ENCODE results near the gene PTTG1IP. TPM values are rescaled to one million over a fixed set of nuclear protein-coding genes. Genes with fewer than 3 reads are reported as not detected.
A peak's percentile ranks its signal among the peaks of the same experiment; 100 is the strongest.

PTTG1IP gene
- total and polyA plus RNA-seq, 2 of the 13 experiments (the other 11 are each of a cell fraction or from before 2014, with no cell fraction given) = 161 to 700 TPM

DNA sequence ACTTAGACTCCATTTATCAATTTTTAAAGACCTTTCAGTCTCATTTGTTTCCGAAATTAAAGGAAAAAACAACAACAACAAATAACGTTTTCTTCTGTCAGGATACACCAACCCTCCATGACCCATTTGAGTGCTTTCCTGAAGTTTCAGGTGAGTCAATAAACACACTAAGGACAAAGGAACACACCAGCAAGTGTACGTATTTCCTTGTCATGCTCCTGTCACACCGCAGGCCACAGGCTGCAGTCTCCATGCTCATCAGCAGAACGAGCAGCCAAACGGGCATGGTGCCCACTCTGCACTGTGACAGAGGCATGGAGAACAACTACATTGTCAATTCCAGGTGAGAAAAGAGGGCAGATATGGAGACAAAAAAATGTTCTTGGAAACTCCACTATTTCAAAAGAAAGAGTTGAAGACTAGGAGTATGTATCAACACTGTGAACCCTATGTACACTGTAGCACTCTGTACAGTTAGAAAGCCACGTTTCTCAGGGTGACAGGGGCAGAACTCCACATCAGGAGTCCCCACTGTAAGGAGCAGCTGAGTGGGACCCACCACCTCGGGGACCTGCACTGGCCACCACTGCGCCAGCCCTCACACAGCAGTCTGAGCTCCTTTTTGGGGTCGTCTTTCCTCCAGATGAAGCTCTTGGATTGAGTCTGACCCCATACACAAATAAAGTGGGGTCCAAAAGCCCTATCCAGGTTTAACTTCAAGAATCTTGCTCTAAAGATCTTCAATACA lies 2.6 kb downstream of the PTTG1IP start (continued):
- TF ChIP-seq, protein P1, sequence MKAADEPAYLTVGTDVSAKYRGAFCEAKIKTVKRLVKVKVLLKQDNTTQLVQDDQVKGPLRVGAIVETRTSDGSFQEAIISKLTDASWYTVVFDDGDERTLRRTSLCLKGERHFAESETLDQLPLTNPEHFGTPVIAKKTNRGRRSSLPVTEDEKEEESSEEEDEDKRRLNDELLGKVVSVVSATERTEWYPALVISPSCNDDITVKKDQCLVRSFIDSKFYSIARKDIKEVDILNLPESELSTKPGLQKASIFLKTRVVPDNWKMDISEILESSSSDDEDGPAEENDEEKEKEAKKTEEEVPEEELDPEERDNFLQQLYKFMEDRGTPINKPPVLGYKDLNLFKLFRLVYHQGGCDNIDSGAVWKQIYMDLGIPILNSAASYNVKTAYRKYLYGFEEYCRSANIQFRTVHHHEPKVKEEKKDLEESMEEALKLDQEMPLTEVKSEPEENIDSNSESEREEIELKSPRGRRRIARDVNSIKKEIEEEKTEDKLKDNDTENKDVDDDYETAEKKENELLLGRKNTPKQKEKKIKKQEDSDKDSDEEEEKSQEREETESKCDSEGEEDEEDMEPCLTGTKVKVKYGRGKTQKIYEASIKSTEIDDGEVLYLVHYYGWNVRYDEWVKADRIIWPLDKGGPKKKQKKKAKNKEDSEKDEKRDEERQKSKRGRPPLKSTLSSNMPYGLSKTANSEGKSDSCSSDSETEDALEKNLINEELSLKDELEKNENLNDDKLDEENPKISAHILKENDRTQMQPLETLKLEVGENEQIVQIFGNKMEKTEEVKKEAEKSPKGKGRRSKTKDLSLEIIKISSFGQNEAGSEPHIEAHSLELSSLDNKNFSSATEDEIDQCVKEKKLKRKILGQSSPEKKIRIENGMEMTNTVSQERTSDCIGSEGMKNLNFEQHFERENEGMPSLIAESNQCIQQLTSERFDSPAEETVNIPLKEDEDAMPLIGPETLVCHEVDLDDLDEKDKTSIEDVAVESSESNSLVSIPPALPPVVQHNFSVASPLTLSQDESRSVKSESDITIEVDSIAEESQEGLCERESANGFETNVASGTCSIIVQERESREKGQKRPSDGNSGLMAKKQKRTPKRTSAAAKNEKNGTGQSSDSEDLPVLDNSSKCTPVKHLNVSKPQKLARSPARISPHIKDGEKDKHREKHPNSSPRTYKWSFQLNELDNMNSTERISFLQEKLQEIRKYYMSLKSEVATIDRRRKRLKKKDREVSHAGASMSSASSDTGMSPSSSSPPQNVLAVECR (CRISPR knock-in tag; IDR thresholded peaks at IDR 0.05; ENCODE audit: borderline replicate concordance) = 0 out of 2 replicates have a peak, but pooled peaks have one; percentile 14
- TF ChIP-seq SALL1 (CRISPR knock-in tag; IDR thresholded peaks at IDR 0.05) = peak; percentile 46; the same call in 1 of the 2 replicates
- TF ChIP-seq, protein P2, sequence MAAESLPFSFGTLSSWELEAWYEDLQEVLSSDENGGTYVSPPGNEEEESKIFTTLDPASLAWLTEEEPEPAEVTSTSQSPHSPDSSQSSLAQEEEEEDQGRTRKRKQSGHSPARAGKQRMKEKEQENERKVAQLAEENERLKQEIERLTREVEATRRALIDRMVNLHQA (CRISPR knock-in tag; IDR thresholded peaks at IDR 0.05) = no peak
- no peak for TF ChIP-seq FOXP1 (IDR thresholded peaks at IDR 0.05)
- peak; percentile 28; the same call in 1 of the 2 replicates for TF ChIP-seq FOXP1 (CRISPR knock-in tag; IDR thresholded peaks at IDR 0.05)
- TF ChIP-seq SNRNP70 (IDR thresholded peaks at IDR 0.05; ENCODE audit: low read depth, low read length) = no peak
- TF ChIP-seq, protein P3, sequence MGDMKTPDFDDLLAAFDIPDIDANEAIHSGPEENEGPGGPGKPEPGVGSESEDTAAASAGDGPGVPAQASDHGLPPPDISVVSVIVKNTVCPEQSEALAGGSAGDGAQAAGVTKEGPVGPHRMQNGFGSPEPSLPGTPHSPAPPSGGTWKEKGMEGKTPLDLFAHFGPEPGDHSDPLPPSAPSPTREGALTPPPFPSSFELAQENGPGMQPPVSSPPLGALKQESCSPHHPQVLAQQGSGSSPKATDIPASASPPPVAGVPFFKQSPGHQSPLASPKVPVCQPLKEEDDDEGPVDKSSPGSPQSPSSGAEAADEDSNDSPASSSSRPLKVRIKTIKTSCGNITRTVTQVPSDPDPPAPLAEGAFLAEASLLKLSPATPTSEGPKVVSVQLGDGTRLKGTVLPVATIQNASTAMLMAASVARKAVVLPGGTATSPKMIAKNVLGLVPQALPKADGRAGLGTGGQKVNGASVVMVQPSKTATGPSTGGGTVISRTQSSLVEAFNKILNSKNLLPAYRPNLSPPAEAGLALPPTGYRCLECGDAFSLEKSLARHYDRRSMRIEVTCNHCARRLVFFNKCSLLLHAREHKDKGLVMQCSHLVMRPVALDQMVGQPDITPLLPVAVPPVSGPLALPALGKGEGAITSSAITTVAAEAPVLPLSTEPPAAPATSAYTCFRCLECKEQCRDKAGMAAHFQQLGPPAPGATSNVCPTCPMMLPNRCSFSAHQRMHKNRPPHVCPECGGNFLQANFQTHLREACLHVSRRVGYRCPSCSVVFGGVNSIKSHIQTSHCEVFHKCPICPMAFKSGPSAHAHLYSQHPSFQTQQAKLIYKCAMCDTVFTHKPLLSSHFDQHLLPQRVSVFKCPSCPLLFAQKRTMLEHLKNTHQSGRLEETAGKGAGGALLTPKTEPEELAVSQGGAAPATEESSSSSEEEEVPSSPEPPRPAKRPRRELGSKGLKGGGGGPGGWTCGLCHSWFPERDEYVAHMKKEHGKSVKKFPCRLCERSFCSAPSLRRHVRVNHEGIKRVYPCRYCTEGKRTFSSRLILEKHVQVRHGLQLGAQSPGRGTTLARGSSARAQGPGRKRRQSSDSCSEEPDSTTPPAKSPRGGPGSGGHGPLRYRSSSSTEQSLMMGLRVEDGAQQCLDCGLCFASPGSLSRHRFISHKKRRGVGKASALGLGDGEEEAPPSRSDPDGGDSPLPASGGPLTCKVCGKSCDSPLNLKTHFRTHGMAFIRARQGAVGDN (CRISPR knock-in tag; IDR thresholded peaks at IDR 0.05) = peak; percentile 22; the same call in 1 of the 2 replicates
- TF ChIP-seq SETDB1 (CRISPR knock-in tag; IDR thresholded peaks at IDR 0.05; ENCODE audit: borderline replicate concordance) = no peak
- TF ChIP-seq HOXA9 (CRISPR knock-in tag; IDR thresholded peaks at IDR 0.05; ENCODE audit: borderline replicate concordance) = no peak
- no peak for TF ChIP-seq ZNF550 (CRISPR knock-in tag; IDR thresholded peaks at IDR 0.05; ENCODE audit: borderline replicate concordance)
- TF ChIP-seq, protein P4, sequence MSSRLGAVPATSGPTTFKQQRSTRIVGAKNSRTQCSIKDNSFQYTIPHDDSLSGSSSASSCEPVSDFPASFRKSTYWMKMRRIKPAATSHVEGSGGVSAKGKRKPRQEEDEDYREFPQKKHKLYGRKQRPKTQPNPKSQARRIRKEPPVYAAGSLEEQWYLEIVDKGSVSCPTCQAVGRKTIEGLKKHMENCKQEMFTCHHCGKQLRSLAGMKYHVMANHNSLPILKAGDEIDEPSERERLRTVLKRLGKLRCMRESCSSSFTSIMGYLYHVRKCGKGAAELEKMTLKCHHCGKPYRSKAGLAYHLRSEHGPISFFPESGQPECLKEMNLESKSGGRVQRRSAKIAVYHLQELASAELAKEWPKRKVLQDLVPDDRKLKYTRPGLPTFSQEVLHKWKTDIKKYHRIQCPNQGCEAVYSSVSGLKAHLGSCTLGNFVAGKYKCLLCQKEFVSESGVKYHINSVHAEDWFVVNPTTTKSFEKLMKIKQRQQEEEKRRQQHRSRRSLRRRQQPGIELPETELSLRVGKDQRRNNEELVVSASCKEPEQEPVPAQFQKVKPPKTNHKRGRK (CRISPR knock-in tag; IDR thresholded peaks at IDR 0.05) = no peak
- peak; percentile 54; the same call in 1 of the 2 replicates for TF ChIP-seq SRY (CRISPR knock-in tag; IDR thresholded peaks at IDR 0.05)
- TF ChIP-seq ZNF121 (CRISPR knock-in tag; IDR thresholded peaks at IDR 0.05) = no peak

Measured in HepG2 (cell line).